B cell (primary cell): Measurements from ENCODE around the gene MAN1A2.

Experiments used
- CTCF ChIP-seq: fragments of 200-600 bp; IDR thresholded peaks from one replicate; pipeline ENCODE4 v1.8.0; 2022; ENCODE audit warnings: antibody characterized with exemption, mild to moderate bottlenecking
- EZH2 ChIP-seq: IDR thresholded peaks from 2 replicates; pipeline ENCODE4 v1.6.1; 2012; ENCODE audit warnings: borderline replicate concordance, low read depth, mild to moderate bottlenecking, moderate library complexity, low read length; ENCODE audit not compliant: insufficient read depth, poor library complexity, severe bottlenecking

DNA sequence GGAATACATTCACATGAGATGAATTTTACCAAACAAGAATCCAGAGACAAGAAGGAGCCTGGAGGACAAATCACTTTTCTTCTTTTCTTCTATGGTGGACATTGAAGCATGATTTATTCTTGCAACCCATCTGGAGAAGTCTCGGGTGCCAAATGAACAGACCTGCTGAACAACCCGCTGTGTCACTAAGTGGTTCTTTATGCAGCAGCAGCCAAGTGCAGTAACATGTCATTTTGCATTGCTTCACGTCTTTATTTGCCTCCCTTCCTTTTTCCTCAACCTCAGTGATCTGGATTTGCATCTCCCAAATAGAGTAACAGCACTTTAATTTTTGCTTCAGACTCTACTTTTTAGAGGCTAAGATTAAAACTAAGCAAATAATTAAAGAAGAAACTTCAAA, 188.6 kb downstream of the MAN1A2 start:
- TF ChIP-seq CTCF (no peak), EZH2 (no peak)
